IPS DF 6.9 (cell line): ENCODE results near the gene EGLN1.

Experiments used
- DNase-seq: peaks from one replicate; pipeline ENCODE4 v3.0.0-alpha.2; 2013; ENCODE audit warnings: low read depth, low spot score
- H3K27ac ChIP-seq: one replicate; pipeline ENCODE4 v1.5.1; 2013; ENCODE audit warnings: low read length, control low read depth
- H3K27me3 ChIP-seq: 2 replicates; pipeline ENCODE4 v1.6.1; 2013; ENCODE audit warnings: mild to moderate bottlenecking, low read length; ENCODE audit not compliant: control insufficient read depth, insufficient read depth
- H3K36me3 ChIP-seq: 2 replicates; pipeline ENCODE4 v1.6.1; 2013; ENCODE audit warnings: low read length; ENCODE audit not compliant: control insufficient read depth, insufficient read depth
- H3K4me1 ChIP-seq: 2 replicates; pipeline ENCODE4 v1.6.1; 2013; ENCODE audit warnings: low read length; ENCODE audit not compliant: control insufficient read depth, insufficient read depth
- H3K4me3 ChIP-seq: 2 replicates; pipeline ENCODE4 v1.5.1; 2013; ENCODE audit warnings: mild to moderate bottlenecking, low read length
- H3K9me3 ChIP-seq: 2 replicates; pipeline ENCODE4 v1.6.1; 2013; ENCODE audit warnings: low read length, inconsistent platforms; ENCODE audit not compliant: control insufficient read depth, insufficient read depth
- WGBS: extraction: QIAGEN DNeasy Blood & Tissue Kit; methylation state at CpG from one replicate; pipeline ENCODE4 v1.1.7; 2013; ENCODE audit warnings: mixed read lengths, missing lambda C conversion rate; ENCODE audit not compliant: insufficient read length, insufficient coverage; 5-methylcytosine and 5-hydroxymethylcytosine counted together

EGLN1 gene

DNA sequence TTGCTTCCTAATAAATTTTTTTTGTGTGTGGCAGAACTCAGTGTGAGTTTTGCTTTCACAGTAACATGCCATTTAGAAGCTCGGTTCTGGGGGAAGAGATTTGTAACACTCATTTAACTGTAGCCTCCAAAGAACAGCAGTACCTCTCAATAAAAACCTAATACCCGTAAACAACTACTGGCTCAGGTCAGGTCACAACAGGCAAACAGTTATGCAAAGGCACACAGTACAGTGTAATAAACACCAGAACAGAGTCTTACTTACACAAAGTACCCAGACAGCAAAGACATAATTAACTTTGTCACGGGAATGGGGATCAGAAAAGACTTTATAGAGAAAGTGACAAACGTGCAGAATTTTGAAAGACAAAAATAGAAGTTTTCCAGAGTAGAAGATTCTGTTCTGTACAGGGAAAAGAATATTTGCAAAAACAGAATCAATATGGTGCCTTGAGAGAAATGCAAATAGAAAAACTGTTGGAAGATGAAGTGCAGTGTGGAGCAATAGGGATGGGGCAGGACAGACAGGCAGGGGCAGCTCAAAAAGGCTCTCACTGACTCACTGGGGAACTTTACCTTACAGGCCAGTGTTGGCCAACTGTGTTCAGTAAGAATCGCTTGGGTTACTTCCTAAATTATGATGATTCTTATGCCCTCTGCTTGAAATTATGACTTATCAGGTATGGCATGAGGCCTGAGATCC lies 38.8 kb downstream of the EGLN1 start:
- WGBS: no CpG with 5 or more reads among the region's 5 CpGs
- no peak overlapping the region for H3K27ac ChIP-seq
- no peaks in the 10 kb centered on the region for H3K9me3 ChIP-seq
- no peaks in the 10 kb centered on the region for H3K4me1 ChIP-seq
- no peak overlapping the region for H3K4me3 ChIP-seq
- no peak for DNase-seq
- no peaks in the 10 kb centered on the region for H3K36me3 ChIP-seq
- no peaks in the 10 kb centered on the region for H3K27me3 ChIP-seq

DNA sequence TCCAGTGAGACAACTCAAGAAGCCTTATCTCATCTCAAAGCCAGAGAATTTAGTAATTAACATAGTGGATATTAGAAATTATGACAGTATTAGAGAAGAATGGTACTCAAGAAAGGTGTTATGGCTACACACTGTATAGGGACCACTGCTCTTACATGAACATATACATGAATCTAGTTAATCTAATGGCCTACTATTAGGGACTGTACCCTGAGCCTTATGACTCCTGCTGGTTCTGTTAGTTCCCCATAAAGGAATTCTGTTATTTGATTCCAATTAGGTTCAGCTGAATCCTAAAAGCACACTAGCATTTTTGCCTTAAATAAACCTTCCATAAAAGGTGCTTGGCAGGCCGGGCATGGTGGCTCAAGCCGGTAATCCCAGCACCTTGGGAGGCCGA lies 39.7 kb downstream of the EGLN1 start:
- Histone ChIP-seq H3K27ac (no peak overlapping the region), H3K4me3 (no peak overlapping the region), H3K4me1 (no peaks in the 10 kb centered on the region), H3K36me3 (no peaks in the 10 kb centered on the region), H3K9me3 (no peaks in the 10 kb centered on the region), H3K27me3 (no peaks in the 10 kb centered on the region)
- WGBS: no CpG with 5 or more reads among the region's 3 CpGs
- DNase-seq: no peak

DNA sequence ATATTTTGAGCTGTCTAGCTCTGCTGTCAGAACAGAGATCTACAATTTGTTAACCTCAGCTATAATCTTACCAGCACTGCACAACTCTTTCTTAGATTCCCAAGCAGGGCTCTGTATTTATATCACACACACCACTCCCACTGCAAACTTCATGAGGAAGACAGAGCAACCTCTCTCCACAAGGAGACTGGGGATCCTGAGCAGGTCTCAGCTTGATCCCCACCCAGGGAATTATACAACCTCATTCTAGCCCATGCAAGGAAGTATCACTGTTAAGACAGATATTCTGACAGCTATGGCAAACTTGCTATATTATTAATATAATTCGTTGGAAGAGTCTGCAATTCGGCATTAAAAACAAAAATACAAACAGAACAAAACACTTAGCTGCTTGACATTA lies 40.4 kb downstream of the EGLN1 start:
- H3K27me3 ChIP-seq: no peaks in the 10 kb centered on the region
- DNase-seq: no peak
- H3K4me1 ChIP-seq: peaks cover 2% of the 10 kb centered on the region; the same call in 1 of the 2 replicates
- no CpG with 5 or more reads among the region's 2 CpGs for WGBS
- no peaks in the 10 kb centered on the region for H3K36me3 ChIP-seq
- H3K27ac ChIP-seq: no peak overlapping the region
- no peaks in the 10 kb centered on the region for H3K9me3 ChIP-seq
- no peak overlapping the region for H3K4me3 ChIP-seq

DNA sequence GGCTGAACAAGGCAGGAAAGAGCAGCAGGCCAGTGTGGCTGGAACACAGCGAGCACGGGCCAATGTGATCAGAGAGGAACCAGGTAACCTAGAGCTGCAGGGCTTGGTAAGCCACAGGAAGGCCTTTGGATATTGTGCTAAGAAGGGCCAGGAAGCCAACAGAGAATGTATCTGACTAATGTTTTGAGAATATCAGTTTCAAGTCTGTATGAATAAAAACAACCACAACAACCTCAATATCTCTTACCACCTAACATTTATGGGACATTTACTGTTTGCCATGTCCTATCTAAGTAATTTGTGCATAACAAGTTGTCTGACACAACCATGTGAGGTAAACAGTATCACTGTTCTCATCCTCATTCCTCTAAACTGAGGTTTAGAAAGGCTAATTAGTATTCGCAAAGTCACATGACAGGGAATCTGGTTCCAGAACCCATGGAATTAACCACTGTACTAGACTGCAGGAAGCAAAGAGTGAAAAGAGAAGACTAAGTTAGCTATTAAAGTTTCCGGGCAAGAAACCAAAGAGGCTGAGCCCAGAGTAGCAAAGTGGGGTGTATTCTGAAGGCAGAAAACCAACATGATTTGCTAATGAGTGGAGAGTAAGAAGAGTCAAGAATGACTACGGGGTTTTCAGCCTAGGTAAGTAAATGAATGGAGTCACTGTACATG lies 45.1 kb downstream of the EGLN1 start:
- no peaks in the 10 kb centered on the region for H3K9me3 ChIP-seq

GRCh38 chr1:231376101-231376500 lies 46.0 kb downstream of the EGLN1 start:
- no peaks in the 10 kb centered on the region for H3K36me3 ChIP-seq
- H3K27me3 ChIP-seq: no peaks in the 10 kb centered on the region
- H3K4me3 ChIP-seq: no peak overlapping the region
- no CpG with 5 or more reads among the region's 4 CpGs for WGBS
- H3K27ac ChIP-seq: no peak overlapping the region
- H3K4me1 ChIP-seq: peaks cover 2% of the 10 kb centered on the region; the same call in 1 of the 2 replicates
- no peaks in the 10 kb centered on the region for H3K9me3 ChIP-seq
- no peak for DNase-seq

More for the DNA sequence above, 45.1 kb downstream of the EGLN1 start:
- no CpG with 5 or more reads among the region's 5 CpGs for WGBS
- H3K27me3 ChIP-seq: no peaks in the 10 kb centered on the region
- H3K4me1 ChIP-seq: peaks cover 2% of the 10 kb centered on the region; the same call in 1 of the 2 replicates
- no peak overlapping the region for H3K4me3 ChIP-seq
- DNase-seq: no peak
- no peak overlapping the region for H3K27ac ChIP-seq
- H3K36me3 ChIP-seq: no peaks in the 10 kb centered on the region

DNA sequence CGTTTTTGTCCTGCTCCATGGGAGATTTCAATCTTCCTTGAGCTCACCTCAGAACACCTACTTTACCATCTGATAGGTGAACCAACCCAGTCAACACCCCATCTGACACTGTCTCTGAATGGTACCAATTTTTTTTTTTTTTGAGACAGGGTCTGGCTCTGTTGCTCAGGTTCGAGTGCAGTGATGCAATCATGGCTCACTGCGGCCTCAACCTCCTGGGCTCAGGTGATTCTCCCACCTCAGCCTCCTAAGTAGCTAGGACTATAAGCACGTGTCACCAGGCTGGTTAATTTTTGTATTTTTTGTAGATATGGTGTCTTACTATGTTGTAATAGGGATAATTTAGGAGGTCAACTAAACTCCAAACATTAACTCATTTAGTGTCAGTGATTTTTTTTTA lies 47.7 kb downstream of the EGLN1 start:
- no CpG with 5 or more reads among the region's 4 CpGs for WGBS
- Histone ChIP-seq H3K36me3 (no peaks in the 10 kb centered on the region), H3K4me3 (no peak overlapping the region), H3K9me3 (no peaks in the 10 kb centered on the region), H3K4me1 (peaks cover 2% of the 10 kb centered on the region; the same call in 1 of the 2 replicates), H3K27me3 (no peaks in the 10 kb centered on the region), H3K27ac (no peak overlapping the region)
- no peak for DNase-seq

- H3K27me3 ChIP-seq: no peaks in the 10 kb centered on the region
- no peaks in the 10 kb centered on the region for H3K9me3 ChIP-seq
- H3K27ac ChIP-seq: no peak overlapping the region
- DNase-seq: no peak
- H3K36me3 ChIP-seq: no peaks in the 10 kb centered on the region
- H3K4me1 ChIP-seq: peaks cover 2% of the 10 kb centered on the region; the same call in 1 of the 2 replicates
- H3K4me3 ChIP-seq: no peak overlapping the region
Measured at GRCh38 chr1:231372501-231372900, 49.6 kb downstream of the EGLN1 start.

DNA sequence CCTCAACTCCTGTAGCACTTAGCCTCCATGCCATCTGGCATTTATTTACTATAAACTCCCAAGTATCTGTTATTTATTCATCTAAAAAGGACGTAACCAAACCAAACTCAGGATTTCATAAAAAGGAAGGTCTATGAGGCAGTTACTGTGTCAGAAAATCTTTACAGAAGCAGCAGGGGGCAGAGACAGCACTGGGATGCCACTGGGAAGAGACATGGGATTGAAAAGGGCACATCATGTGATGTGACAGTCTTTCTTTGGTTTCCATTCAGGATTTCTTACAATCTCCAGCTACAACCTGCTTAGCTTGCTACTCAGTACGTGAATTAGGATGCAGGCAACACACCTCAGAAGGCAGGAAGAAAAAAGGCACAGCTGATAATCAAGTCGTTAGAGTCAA lies 52.8 kb downstream of the EGLN1 start:
- H3K36me3 ChIP-seq: no peaks in the 10 kb centered on the region
- H3K4me3 ChIP-seq: no peak overlapping the region
- H3K27me3 ChIP-seq: no peaks in the 10 kb centered on the region
- DNase-seq: no peak
- no peak overlapping the region for H3K27ac ChIP-seq
- no peaks in the 10 kb centered on the region for H3K9me3 ChIP-seq
- WGBS: no CpG with 5 or more reads among the region's 3 CpGs
- no peaks in the 10 kb centered on the region; the same call in 1 of the 2 replicates for H3K4me1 ChIP-seq

DNA sequence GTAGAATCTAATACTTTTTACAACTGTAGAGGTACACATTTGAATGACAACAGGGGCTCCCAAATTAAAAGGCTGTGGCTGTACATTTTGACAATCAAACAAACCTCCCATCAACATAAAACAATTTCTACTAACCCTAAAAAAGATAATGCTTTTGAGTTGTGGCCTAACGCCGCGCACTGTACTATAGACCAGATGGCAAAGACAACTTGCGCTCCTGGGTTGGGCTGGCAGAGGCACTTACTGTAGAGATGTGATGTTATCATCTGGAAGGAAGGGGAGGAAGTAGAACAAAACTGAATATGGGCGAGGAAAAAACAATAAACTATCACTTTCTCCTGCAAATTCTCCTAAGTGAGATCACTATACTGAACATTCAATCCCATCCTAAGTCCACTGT lies 57.9 kb downstream of the EGLN1 start:
- Histone ChIP-seq H3K27ac (no peak overlapping the region), H3K9me3 (no peaks in the 10 kb centered on the region), H3K4me1 (no peaks in the 10 kb centered on the region), H3K4me3 (no peak overlapping the region), H3K27me3 (no peaks in the 10 kb centered on the region), H3K36me3 (no peaks in the 10 kb centered on the region)
- no CpG with 5 or more reads among the region's 5 CpGs for WGBS
- no peak for DNase-seq

DNA sequence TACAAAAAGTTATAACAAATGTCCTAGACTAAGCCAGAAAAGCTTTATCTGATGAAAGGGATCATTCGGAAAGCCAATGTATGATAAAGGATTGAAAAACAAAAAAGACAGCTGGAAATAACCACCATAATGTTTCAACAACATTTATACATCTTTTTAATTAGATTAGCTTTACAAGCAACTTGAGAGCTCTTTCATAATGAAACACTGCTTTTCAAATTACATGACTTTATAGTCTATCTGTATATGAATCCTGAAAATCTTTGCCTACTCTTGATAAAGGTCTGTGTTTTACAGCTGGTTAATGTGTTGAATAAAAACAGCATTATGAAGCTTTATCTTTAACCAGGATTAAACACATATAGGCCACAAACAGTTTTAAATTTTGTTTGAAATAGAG lies 58.5 kb downstream of the EGLN1 start:
- Histone ChIP-seq H3K27me3 (no peaks in the 10 kb centered on the region), H3K36me3 (no peaks in the 10 kb centered on the region), H3K27ac (no peak overlapping the region), H3K4me1 (no peaks in the 10 kb centered on the region), H3K4me3 (no peak overlapping the region), H3K9me3 (no peaks in the 10 kb centered on the region)
- no peak for DNase-seq
- no CpG with 5 or more reads among the region's 1 CpG for WGBS

- no peaks in the 10 kb centered on the region for H3K4me1 ChIP-seq
- no peaks in the 10 kb centered on the region for H3K36me3 ChIP-seq
- no peak overlapping the region for H3K27ac ChIP-seq
- no peak for DNase-seq
- H3K9me3 ChIP-seq: no peaks in the 10 kb centered on the region
- no peaks in the 10 kb centered on the region for H3K27me3 ChIP-seq
- H3K4me3 ChIP-seq: no peak overlapping the region
- WGBS: no CpG with 5 or more reads among the region's 1 CpG
Measured at GRCh38 chr1:231362325-231362724, 59.8 kb downstream of the EGLN1 start.
